HG03175 (cell line): Measurements from ENCODE around the gene CTSD.

ENCODE experiments used
- ATAC-seq: cut with Tn5 transposase; IDR thresholded peaks from one replicate; pipeline ENCODE4 v1.9.1; 2021; ENCODE audit warnings: mild to moderate bottlenecking, moderate library complexity; ENCODE audit not compliant: unreplicated experiment

CTSD gene

GRCh38 chr11:1782831-1783724 lies 19.4 kb upstream of the CTSD start:
- ATAC-seq, result no peak

- ATAC-seq, result no peak
Observed at GRCh38 chr11:1782031-1782590, 18.4 kb upstream of the CTSD start.

- no peak for ATAC-seq
Observed at GRCh38 chr11:1781593-1781975, 17.9 kb upstream of the CTSD start.

DNA sequence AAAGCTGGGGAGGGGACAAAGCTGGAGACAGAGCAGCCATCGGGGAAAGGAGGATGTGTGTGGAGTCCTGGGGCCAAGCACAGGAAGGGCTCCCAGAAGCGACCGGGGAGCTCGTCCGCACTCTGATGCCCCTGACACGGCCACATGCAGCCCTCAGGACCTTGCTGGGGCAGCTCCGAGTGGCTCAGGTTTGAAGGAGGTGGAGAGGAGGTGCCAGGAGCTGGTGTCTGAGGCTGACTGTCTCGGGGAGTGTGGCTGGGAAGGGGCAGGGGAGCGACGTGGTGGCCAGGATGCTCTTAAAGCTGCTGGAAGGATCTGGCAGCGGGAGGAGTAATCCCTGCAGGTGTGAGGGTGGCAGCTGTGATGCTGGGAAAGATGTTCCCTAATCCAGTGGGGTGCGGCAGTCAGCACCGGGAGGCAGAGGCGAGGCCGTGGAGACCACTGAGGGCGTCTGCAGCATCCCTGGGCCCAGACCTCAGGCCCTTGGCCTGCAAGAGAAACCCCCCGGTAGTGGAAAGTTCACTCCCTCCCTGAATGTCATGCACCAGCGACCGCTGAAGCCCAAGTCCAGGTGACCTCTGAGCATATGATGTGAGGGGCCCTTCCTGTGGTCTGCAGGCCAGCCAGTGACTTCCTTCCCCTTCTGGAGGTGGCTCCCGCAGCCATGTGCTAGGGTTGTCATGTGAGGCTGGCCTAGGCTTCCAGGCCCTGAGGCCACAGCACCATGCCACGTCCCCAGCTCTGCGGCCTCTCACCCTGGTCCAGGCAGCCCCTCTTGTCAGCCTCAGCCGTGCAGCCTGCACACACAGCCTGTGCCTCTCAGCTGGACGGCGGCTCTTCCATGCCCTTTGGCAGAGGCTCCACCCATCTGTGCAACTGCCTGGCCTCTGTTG lies 17.2 kb upstream of the CTSD start:
- ATAC-seq, result no peak

- ATAC-seq, result no peak
Observed at GRCh38 chr11:1779806-1780699, 16.3 kb upstream of the CTSD start.

DNA sequence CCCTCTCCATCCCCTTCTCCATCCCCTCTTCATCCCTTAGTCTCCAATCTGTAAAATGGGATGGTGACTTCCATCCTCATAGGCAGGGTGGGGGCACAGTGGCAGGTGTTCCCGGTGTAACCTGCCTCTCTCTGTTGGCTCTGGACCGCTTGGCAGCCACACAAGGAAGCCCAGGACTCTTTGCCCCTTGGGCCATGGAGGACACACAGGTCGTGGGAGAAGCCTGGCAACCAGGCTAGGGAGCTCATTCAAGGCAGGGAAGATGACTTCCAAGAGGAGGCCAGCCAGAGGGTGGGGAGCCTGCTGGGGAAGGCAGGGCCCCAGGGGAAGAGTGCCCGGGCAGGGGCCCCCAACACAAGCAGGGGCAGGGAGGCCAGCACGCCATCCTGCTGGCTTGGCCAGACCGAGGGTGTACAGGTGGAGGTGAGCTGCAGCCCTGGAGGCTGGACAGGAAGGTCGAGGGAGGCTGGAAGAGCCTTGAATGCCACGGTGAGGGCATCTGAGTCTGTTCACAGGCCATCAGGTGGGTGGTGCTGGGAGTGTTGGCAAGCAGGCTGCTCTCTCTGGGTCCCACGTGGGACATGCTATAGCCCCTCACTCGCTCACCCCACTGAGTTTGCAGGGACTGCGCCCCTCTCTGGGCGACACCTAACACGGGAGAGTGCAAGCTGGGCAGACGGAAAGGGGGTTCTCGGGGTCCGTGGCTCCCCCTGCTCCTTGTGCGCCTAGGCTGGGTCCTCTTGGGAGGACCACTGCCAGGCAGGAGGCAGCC lies 15.5 kb upstream of the CTSD start:
- no peak for ATAC-seq

DNA sequence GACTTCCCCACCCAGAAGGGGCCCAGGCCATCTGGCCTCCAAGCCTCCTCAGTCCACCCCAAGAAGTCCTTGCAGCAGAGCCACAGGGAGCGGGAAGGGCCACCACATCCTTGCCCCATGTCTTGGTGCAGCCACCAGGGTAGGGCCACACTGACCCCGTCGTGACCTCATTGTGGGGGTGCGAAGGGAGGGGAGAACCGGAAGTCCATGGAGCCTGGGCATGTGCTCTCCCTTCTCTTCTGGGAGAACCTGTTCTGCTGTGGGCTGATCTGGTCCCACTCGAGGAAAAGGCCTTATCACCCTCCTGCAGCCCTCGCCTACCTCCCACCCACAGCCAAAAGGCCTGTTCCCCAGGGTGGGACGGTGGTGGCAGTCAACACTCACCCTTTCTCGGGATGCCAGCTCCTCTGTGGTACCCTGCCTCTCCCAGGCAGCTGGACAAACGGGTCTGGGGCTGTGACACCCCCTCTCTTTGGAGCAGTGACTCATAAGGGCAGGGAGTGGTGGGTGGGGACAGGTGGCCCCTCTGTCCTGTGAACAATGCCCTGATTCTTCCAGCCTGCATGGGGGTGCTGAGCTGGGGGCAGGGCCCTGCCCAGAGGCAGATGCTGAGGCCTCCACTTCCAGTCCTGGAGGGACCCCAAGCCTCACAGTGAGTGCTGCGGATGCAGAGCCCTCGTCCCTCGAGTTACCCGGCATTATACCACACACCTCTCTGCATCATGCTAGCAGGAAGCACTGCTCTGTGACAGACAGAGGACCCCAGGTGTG lies 14.6 kb upstream of the CTSD start:
- no peak for ATAC-seq

DNA sequence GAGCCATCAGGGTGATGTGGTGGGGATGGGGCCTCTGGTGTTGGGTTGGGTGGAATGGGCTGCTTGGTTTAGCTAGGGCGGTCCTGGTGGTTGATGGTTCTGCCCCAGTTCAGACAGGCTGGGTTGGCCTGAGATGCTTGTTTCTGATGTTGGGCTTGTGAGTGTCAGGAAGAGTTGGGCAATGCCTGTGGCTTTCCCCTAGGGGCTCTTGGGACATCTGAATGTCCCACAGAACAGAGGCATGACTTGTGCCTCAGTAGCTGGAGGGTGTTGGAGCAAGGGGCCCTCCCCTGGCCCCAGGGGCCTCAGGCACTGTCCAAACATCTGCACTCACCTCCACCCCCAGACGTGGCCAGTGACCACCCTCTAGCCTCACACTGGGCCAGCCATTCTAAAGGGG lies 14.0 kb upstream of the CTSD start:
- ATAC-seq, result no peak

DNA sequence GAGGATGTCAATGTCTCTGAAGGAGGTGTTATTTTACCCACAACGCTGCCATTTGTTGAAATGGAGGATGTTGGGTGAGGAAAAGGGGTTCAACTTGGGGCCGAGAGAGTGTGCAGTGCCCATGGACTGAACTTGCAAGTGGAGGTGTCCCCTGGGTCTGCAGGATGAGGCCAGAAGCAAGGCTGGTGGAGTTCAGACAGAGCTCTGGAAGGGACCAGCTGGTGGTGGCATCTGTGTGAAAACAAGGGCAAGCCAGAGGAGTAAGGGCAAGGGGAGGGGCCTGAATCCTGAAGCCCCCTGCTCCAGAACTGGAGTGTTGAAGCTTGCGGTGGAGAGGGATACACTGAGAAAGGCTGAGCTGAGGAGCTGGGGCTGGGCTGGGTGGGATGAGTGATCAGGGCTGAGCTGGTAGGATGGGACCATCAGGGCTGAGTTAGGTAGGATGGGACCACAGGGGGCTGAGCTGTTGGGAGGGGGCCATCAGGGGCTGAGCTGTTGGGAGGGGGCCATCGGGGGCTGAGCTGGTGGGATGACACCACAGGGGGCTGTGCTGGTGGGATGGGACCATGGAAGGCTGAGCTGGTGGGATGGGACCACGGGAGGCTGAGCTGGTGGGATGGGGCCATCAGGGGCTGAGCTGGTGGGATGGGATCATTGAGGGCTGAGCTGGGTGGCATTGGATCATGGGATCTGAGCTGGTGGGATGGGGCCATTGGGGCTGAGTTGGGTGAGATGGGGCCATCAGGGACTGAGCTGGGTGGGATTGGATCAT lies 13.4 kb upstream of the CTSD start:
- no peak for ATAC-seq

- no peak for ATAC-seq
Observed at GRCh38 chr11:1776331-1776851, 12.7 kb upstream of the CTSD start.

GRCh38 chr11:1774886-1775285 lies 11.2 kb upstream of the CTSD start:
- ATAC-seq, result no peak

DNA sequence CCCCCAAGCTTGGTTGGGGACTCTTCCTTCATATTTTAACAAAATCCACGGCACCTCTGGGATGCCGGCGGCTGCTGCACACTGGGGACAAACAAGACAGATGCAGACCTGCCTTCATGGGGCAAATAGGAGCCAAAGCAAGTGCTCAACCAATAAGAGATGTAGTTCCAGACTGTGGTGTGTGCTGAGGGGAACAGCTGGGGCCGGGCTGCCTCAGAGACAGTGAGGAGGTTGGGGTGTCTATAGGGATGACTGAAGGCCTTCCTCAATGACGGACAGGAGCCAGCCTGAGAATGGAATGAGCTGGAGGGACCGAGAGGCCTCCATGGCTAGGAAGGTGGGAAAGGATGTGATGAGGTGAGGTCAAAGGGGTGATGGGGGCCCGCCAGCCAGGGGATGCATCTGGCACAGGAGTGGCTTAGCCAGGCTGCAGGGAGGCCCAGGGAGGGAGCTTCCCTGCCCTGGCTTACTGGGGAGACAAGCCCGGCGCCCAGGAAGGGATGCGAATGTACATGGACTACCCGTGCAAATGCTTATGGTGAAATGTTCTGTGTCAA lies 10.3 kb upstream of the CTSD start:
- no peak for ATAC-seq

DNA sequence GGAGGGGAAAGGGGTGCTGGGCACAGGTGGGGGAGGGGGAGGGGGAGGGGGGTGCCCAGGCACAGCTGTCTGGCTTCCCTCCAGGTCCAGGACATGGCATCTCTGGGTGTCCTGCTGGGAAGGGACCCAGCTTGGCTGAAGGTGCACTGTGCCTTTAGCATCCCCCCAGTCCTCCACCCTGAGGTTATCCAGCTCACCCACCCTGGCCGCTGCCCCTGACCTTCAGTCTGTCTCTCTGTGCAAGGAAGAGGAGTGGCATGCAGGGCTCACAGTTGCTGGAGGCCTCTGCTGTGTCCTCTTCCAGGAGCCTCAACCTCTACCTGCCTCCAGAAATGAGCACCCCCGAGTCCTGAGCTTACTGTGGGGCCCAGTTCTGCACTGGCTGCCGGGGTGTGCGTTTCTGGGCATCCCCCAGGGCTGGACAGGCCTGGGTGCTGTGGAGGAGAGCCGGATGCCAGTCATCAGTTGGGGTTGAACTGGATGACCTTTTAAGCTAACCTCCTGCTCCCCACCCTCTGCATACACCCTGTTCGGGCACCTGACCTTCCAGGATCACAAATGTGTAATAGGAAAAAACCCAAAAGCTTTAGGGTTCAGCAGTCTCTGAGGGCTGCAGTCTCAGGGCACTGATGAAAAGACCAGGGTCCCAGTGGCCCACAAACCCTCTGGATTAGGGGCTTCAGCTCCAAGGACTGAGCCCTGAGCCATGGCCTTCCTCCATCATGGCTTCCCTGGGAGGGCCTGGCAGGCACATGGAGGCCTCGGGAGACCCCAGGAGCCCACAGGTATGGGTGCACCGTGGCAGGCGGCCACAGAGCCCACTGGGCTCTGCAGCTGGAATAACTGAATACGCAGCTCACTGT lies 9.6 kb upstream of the CTSD start:
- ATAC-seq, result no peak

DNA sequence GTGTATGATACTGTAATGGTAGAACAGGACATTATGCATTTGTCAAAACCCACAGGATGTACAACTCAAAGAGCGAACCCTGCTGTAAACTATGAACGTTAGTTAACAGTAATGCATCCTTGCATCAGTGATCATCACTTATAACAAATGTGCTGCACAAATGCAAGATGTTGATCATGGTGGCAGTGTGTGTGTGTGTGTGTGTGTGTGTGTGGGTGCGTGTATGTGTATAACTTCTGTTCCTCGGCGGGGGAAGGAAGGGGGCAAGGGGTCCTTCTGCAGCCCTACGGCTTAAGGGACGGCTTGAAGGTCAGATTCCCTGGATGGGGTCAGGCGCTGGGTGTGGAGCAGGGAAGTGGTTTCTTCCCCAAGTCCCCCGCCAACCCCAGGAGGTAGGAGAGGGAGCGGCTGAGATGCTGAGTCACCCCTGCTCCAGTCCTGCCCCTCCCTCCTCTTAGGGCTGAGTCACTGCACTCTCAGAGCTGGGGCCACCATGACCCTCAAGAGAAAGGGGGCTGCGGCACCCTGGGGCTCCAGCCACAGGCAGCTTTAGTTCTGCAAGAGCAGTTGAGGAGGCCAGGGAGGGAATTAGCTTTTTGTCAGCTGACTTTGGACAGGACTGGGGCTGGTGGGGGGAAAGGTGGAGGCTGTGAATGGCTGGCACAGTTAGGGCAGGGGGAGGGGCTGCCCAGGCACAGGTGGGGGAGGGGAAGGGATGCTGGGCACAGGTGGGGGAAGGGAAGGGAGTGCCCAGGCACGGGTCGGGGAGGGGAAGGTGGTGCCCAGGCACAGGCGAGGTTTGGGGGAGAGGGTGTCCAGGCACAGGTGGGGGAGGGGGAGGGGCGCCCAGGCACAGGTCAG lies 8.8 kb upstream of the CTSD start:
- ATAC-seq, result no peak

DNA sequence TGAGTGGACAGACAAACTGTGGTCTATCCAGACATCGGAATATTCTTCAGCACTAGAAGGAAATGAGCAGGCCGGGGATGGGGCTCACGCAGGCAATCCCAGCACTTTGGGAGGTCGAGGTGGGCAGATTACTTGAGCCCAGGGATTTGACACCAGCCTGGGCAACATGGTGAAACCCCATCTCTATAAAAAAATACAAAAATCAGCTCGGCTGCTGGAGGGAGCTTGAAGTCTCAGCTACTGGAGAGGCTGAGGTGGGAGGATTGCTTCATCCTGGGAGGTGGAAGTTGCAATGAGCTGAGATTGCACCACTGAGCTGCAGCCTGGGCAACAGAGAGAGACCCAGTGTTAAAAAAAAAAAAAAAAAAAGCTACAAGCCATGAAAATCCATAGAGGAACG lies 8.0 kb upstream of the CTSD start:
- no peak for ATAC-seq

GRCh38 chr11:1771273-1771672 lies 7.5 kb upstream of the CTSD start:
- no peak for ATAC-seq
